ENCODE results near the gene RBM3.

RBM3 gene

GRCh38 chrX:48626401-48627298, 52.4 kb downstream of the RBM3 start:
- DNase-seq (ENCODE audit: low read depth): no peak

Data from fibroblast of gingiva (primary cell).